ENCODE results near the gene IGF2R. TPM values are rescaled to one million over a fixed set of nuclear protein-coding genes. Genes with fewer than 3 reads are reported as not detected.

Gene IGF2R
- total RNA-seq, 1 experiment from 2014 or later: 75.3 TPM

- ATAC-seq: no peak
- TF ChIP-seq GRHL2 (CRISPR knock-in tag; IDR thresholded peaks at IDR 0.05; ENCODE audit: insufficient replicate concordance, severe bottlenecking): no peak
- no peak for TF ChIP-seq NR1H2 (CRISPR knock-in tag; IDR thresholded peaks at IDR 0.05)
- no peak for TF ChIP-seq ZNF512 (CRISPR knock-in tag; IDR thresholded peaks at IDR 0.05; ENCODE audit: borderline replicate concordance)
- TF ChIP-seq ZBTB43 (CRISPR knock-in tag; IDR thresholded peaks at IDR 0.05): no peak
- no peak for TF ChIP-seq PREB (CRISPR knock-in tag; IDR thresholded peaks at IDR 0.05; ENCODE audit: borderline replicate concordance)
- no peak for TF ChIP-seq E2F4 (CRISPR knock-in tag; IDR thresholded peaks at IDR 0.05; ENCODE audit: borderline replicate concordance, low read depth)
- Mint-ChIP-seq H3K4me1 (peaks cover 88% of the 10 kb centered on the region), H3K4me3 (no peak overlapping the region), H3K27me3 (ENCODE audit: low read depth) (no peaks in the 10 kb centered on the region), H3K36me3 (no peaks in the 10 kb centered on the region), H3K9me3 (no peaks in the 10 kb centered on the region), H3K27ac (no peak overlapping the region)
- POLR2A ChIA-PET: no interaction called here
- no peak for DNase-seq (ENCODE audit: low spot score)
- CTCF ChIA-PET: interaction anchor here (1.1 kb wide), 1 partner anchor 14 kb away, joined by 3 read pairs; no protein-coding TSS in a partner anchor
Measured at GRCh38 chr6:159976686-159977254, 7.9 kb downstream of the IGF2R start.

GRCh38 chr6:159977255-159977903, 8.5 kb downstream of the IGF2R start:
- H3K4me3 Mint-ChIP-seq: no peak overlapping the region
- H3K4me1 Mint-ChIP-seq: peaks cover 88% of the 10 kb centered on the region
- DNase-seq (ENCODE audit: low spot score): no peak
- no peak overlapping the region for H3K27ac Mint-ChIP-seq
- ChIA-PET POLR2A (no interaction called here), CTCF (no interaction called here)
- H3K36me3 Mint-ChIP-seq: no peaks in the 10 kb centered on the region
- ATAC-seq: no peak
- no peaks in the 10 kb centered on the region for H3K27me3 Mint-ChIP-seq (ENCODE audit: low read depth)
- H3K9me3 Mint-ChIP-seq: no peaks in the 10 kb centered on the region
- no peak for TF ChIP-seq ZNF512 (CRISPR knock-in tag; IDR thresholded peaks at IDR 0.05; ENCODE audit: borderline replicate concordance)

GRCh38 chr6:159977904-159978268, 9.0 kb downstream of the IGF2R start:
- Mint-ChIP-seq H3K27ac (peak overlapping the region; percentile 74), H3K9me3 (no peaks in the 10 kb centered on the region), H3K4me1 (peaks cover 84% of the 10 kb centered on the region), H3K27me3 (ENCODE audit: low read depth) (no peaks in the 10 kb centered on the region), H3K4me3 (peak overlapping the region; percentile 20), H3K36me3 (no peaks in the 10 kb centered on the region)
- TF ChIP-seq KAT7 (CRISPR knock-in tag; IDR thresholded peaks at IDR 0.05; ENCODE audit: borderline replicate concordance) (no peak), ATF2 (CRISPR knock-in tag; IDR thresholded peaks at IDR 0.05; ENCODE audit: borderline replicate concordance, low read depth) (no peak), GABPB1 (CRISPR knock-in tag; IDR thresholded peaks at IDR 0.05) (no peak), E2F4 (CRISPR knock-in tag; IDR thresholded peaks at IDR 0.05; ENCODE audit: borderline replicate concordance, low read depth) (no peak), NR1H2 (CRISPR knock-in tag; IDR thresholded peaks at IDR 0.05) (no peak), ZNF281 (CRISPR knock-in tag; IDR thresholded peaks at IDR 0.05) (no peak), ZNF138 (CRISPR knock-in tag; conservative IDR thresholded peaks at IDR 0.05) (no peak)
- POLR2A ChIA-PET: no interaction called here
- CTCF ChIA-PET: no interaction called here
- ATAC-seq (no peak), DNase-seq (ENCODE audit: low spot score) (no peak)
